Measurements from ENCODE around the gene CGRRF1.

Gene CGRRF1

GRCh38 chr14:54524410-54524809 is 14.7 kb downstream of the CGRRF1 start:
- H3K4me1 ChIP-seq (ENCODE audit: control insufficient read depth, low read length): no peaks in the 10 kb centered on the region
- peaks cover 18% of the 10 kb centered on the region for H3K36me3 ChIP-seq (ENCODE audit: control insufficient read depth, low read length)
- no peak overlapping the region for H3K27ac ChIP-seq (ENCODE audit: low read depth, low read length)
- H3K4me3 ChIP-seq (ENCODE audit: low read length): no peak overlapping the region
- no peaks in the 10 kb centered on the region for H3K9me2 ChIP-seq (replicated peaks; ENCODE audit: control insufficient read depth, low read length)
- H4K20me1 ChIP-seq (ENCODE audit: control insufficient read depth, insufficient read depth, low read depth, low read length): no peaks in the 10 kb centered on the region
- peaks cover 6% of the 10 kb centered on the region; the same call in 1 of the 2 replicates for H3K79me2 ChIP-seq (ENCODE audit: control insufficient read depth, low read length)
- H3K27me3 ChIP-seq (ENCODE audit: control insufficient read depth, low read length): no peaks in the 10 kb centered on the region
- no peaks in the 10 kb centered on the region for H3K9me3 ChIP-seq (ENCODE audit: control insufficient read depth, insufficient read depth, low read length)
- H3K4me2 ChIP-seq (ENCODE audit: low read length): no peak overlapping the region
- TF ChIP-seq EZH2phosphoT487 (IDR thresholded peaks at IDR 0.05; ENCODE audit: borderline replicate concordance, low read length): no peak
- no peak for TF ChIP-seq CTCF (IDR thresholded peaks at IDR 0.05; ENCODE audit: low read depth, low read length, poor library complexity, severe bottlenecking)
- no peaks in the 10 kb centered on the region for H3F3A ChIP-seq (ENCODE audit: control insufficient read depth, insufficient read depth)

DNA sequence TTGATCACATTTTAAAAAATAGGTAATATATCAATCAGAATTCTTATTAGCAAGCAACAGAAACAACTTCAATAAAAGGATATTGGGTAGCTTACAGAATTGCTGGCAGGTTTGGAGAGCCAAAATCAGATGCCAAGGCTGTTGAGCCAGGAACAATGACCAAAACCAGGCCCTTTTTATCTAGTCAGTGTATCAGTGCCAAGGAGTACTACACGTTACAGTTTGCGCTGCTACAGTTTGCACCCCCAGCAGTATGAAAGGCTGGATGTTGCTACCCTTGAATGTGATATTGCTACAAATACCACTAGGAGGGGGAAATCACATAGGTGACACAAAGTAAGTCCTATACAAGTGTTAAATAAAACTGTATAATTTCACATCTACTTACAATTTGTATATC is 19.3 kb downstream of the CGRRF1 start:
- Histone ChIP-seq H3K27me3 (ENCODE audit: control insufficient read depth, low read length) (no peaks in the 10 kb centered on the region), H4K20me1 (ENCODE audit: control insufficient read depth, insufficient read depth, low read depth, low read length) (no peaks in the 10 kb centered on the region), H3K79me2 (ENCODE audit: control insufficient read depth, low read length) (no peaks in the 10 kb centered on the region), H3K27ac (ENCODE audit: low read depth, low read length) (no peak overlapping the region), H3K9me2 (replicated peaks; ENCODE audit: control insufficient read depth, low read length) (no peaks in the 10 kb centered on the region), H3K36me3 (ENCODE audit: control insufficient read depth, low read length) (peaks cover 12% of the 10 kb centered on the region), H3K4me2 (ENCODE audit: low read length) (no peak overlapping the region), H3K9me3 (ENCODE audit: control insufficient read depth, insufficient read depth, low read length) (no peaks in the 10 kb centered on the region), H3K4me3 (ENCODE audit: low read length) (no peak overlapping the region), H3F3A (ENCODE audit: control insufficient read depth, insufficient read depth) (no peaks in the 10 kb centered on the region), H3K4me1 (ENCODE audit: control insufficient read depth, low read length) (peaks cover 10% of the 10 kb centered on the region)
- TF ChIP-seq EZH2phosphoT487 (IDR thresholded peaks at IDR 0.05; ENCODE audit: borderline replicate concordance, low read length) (no peak), CTCF (IDR thresholded peaks at IDR 0.05; ENCODE audit: low read depth, low read length, poor library complexity, severe bottlenecking) (no peak)

GRCh38 chr14:54529811-54530210 is 20.1 kb downstream of the CGRRF1 start:
- no peaks in the 10 kb centered on the region for H3K27me3 ChIP-seq (ENCODE audit: control insufficient read depth, low read length)
- TF ChIP-seq CTCF (IDR thresholded peaks at IDR 0.05; ENCODE audit: low read depth, low read length, poor library complexity, severe bottlenecking) (no peak), EZH2phosphoT487 (IDR thresholded peaks at IDR 0.05; ENCODE audit: borderline replicate concordance, low read length) (no peak)
- peaks cover 10% of the 10 kb centered on the region for H3K4me1 ChIP-seq (ENCODE audit: control insufficient read depth, low read length)
- no peak overlapping the region for H3K27ac ChIP-seq (ENCODE audit: low read depth, low read length)
- no peak overlapping the region for H3K4me3 ChIP-seq (ENCODE audit: low read length)
- no peaks in the 10 kb centered on the region for H3F3A ChIP-seq (ENCODE audit: control insufficient read depth, insufficient read depth)
- no peaks in the 10 kb centered on the region for H3K9me3 ChIP-seq (ENCODE audit: control insufficient read depth, insufficient read depth, low read length)
- no peak overlapping the region for H3K4me2 ChIP-seq (ENCODE audit: low read length)
- H4K20me1 ChIP-seq (ENCODE audit: control insufficient read depth, insufficient read depth, low read depth, low read length): no peaks in the 10 kb centered on the region
- H3K79me2 ChIP-seq (ENCODE audit: control insufficient read depth, low read length): no peaks in the 10 kb centered on the region
- H3K36me3 ChIP-seq (ENCODE audit: control insufficient read depth, low read length): peaks cover 4% of the 10 kb centered on the region
- no peaks in the 10 kb centered on the region for H3K9me2 ChIP-seq (replicated peaks; ENCODE audit: control insufficient read depth, low read length)
